Measurements from ENCODE around the gene SCFD2. TPM values are rescaled to one million over a fixed set of nuclear protein-coding genes. Genes with fewer than 3 reads are reported as not detected.

SCFD2 gene
- total RNA-seq, 1 experiment from 2014 or later = 12.4 TPM

- ChIA-PET CTCF (interaction anchor here (0.8 to 1.7 kb wide), 6 partner anchors 10 to 106 kb away, joined by 3 to 6 read pairs (median 4); no protein-coding TSS in a partner anchor), POLR2A (no interaction called here)
- ATAC-seq = peak; percentile 13
Measured at GRCh38 chr4:52877694-52878093, 488.2 kb downstream of the SCFD2 start.

More at GRCh38 chr4:52877694-52878093, 488.2 kb downstream of the SCFD2 start:
- Mint-ChIP-seq H3K9me3 (peaks cover 15% of the 10 kb centered on the region), H3K4me3 (no peak overlapping the region), H3K4me1 (peaks cover 59% of the 10 kb centered on the region), H3K27ac (peak overlapping the region; percentile 10; the same call in 1 of the 2 replicates), H3K27me3 (ENCODE audit: low read depth) (peaks cover 8% of the 10 kb centered on the region), H3K36me3 (peaks cover 14% of the 10 kb centered on the region)
- TF ChIP-seq NFATC4 (CRISPR knock-in tag; IDR thresholded peaks at IDR 0.05) (no peak), CBFB (CRISPR knock-in tag; IDR thresholded peaks at IDR 0.05; ENCODE audit: low read depth) (no peak), ZNF232 (CRISPR knock-in tag; IDR thresholded peaks at IDR 0.05) (no peak), CREM (CRISPR knock-in tag; IDR thresholded peaks at IDR 0.05) (no peak), HMGA2 (CRISPR knock-in tag; IDR thresholded peaks at IDR 0.05) (no peak), ATF3 (CRISPR knock-in tag; conservative IDR thresholded peaks at IDR 0.05) (no peak), MYBL2 (CRISPR knock-in tag; IDR thresholded peaks at IDR 0.05) (no peak), KAT7 (CRISPR knock-in tag; IDR thresholded peaks at IDR 0.05; ENCODE audit: borderline replicate concordance) (no peak), FOXP4 (CRISPR knock-in tag; IDR thresholded peaks at IDR 0.05) (no peak), AFF4 (CRISPR knock-in tag; IDR thresholded peaks at IDR 0.05; ENCODE audit: borderline replicate concordance) (no peak), ZNF512 (CRISPR knock-in tag; IDR thresholded peaks at IDR 0.05; ENCODE audit: borderline replicate concordance) (no peak), NR3C1 (CRISPR knock-in tag; conservative IDR thresholded peaks at IDR 0.05; ENCODE audit: low read depth) (no peak), SP1 (CRISPR knock-in tag; conservative IDR thresholded peaks at IDR 0.05) (no peak), MLX (CRISPR knock-in tag; IDR thresholded peaks at IDR 0.05) (no peak)
- no peak for DNase-seq (ENCODE audit: low spot score)

All from WTC11 (cell line).